ENCODE measurements around the gene CCDC12. TPM values are rescaled to one million over a fixed set of nuclear protein-coding genes. Genes with fewer than 3 reads are reported as not detected.

CCDC12 gene
- total and polyA plus RNA-seq, 12 donors, result 28.8 to 137 (median 34.2) TPM

- DNase-seq, result no peak
These were observed 33.0 kb downstream of the CCDC12 start for GRCh38 chr3:46943237-46944187.

GRCh38 chr3:46942481-46943236 lies 33.9 kb downstream of the CCDC12 start:
- 71 to 83% methylated on average over 12 of the region's 12 CpGs for WGBS, 2 donors
- TF ChIP-seq CTCF (IDR thresholded peaks at IDR 0.05), result no peak

More at GRCh38 chr3:46943237-46944187, 33.0 kb downstream of the CCDC12 start:
- H3K27ac ChIP-seq, result peak overlapping the region; percentile 71 to 87 (median 85)
- H3K9me3 ChIP-seq, result no peaks in the 10 kb centered on the region
- ATAC-seq, result peak in 7 of 8 donors; percentile 21 to 66 (median 46)
- intact Hi-C loops (cut with DNase I), result no loop called here
- H3K36me3 ChIP-seq, result peaks cover 0 to 58% (median 17%) of the 10 kb centered on the region in 9 donors
- no peak for TF ChIP-seq CTCF (IDR thresholded peaks at IDR 0.05)
- no peaks in the 10 kb centered on the region for H3K27me3 ChIP-seq
- H3K4me3 ChIP-seq, result peak overlapping the region in 1 of 10 donors; percentile 11
- WGBS, 2 donors, result 43 to 60% methylated on average over 12 of the region's 12 CpGs
- H3K4me1 ChIP-seq, result peaks cover 34 to 85% (median 76%) of the 10 kb centered on the region in 9 donors

GRCh38 chr3:46942076-46942475 lies 34.5 kb downstream of the CCDC12 start:
- peaks cover 0 to 66% (median 17%) of the 10 kb centered on the region in 9 donors for H3K36me3 ChIP-seq
- TF ChIP-seq CTCF (IDR thresholded peaks at IDR 0.05), result no peak
- WGBS, 2 donors, result 88 to 89% methylated on average over 7 of the region's 7 CpGs

More at GRCh38 chr3:46942481-46943236, 33.9 kb downstream of the CCDC12 start:
- DNase-seq, result no peak
- peak in 3 of 8 donors; percentile 0 to 3 (median 1) for ATAC-seq
- H3K36me3 ChIP-seq, result peaks cover 0 to 62% (median 17%) of the 10 kb centered on the region in 9 donors
- intact Hi-C loops (cut with DNase I), result no loop called here
- peak overlapping the region; percentile 71 to 87 (median 85) for H3K27ac ChIP-seq
- H3K4me1 ChIP-seq, result peaks cover 25 to 85% (median 74%) of the 10 kb centered on the region in 9 donors
- H3K9me3 ChIP-seq, result no peaks in the 10 kb centered on the region
- H3K4me3 ChIP-seq, result no peak overlapping the region
- H3K27me3 ChIP-seq, result no peaks in the 10 kb centered on the region

More at GRCh38 chr3:46942076-46942475, 34.5 kb downstream of the CCDC12 start:
- no peak for ATAC-seq
- intact Hi-C loops (cut with DNase I), result no loop called here
- no peak for DNase-seq
- no peaks in the 10 kb centered on the region for H3K9me3 ChIP-seq
- H3K4me1 ChIP-seq, result peaks cover 20 to 85% (median 74%) of the 10 kb centered on the region in 9 donors
- H3K27me3 ChIP-seq, result no peaks in the 10 kb centered on the region
- H3K27ac ChIP-seq, result peak overlapping the region in 7 of 10 donors; percentile 80 to 87 (median 86)
- H3K4me3 ChIP-seq, result no peak overlapping the region
